HG02938 (cell line): ENCODE measurements around the gene WFDC2.

ENCODE experiments used
- ATAC-seq: cut with Tn5 transposase; IDR thresholded peaks from one replicate; pipeline ENCODE4 v1.9.1; 2021; ENCODE audit warnings: mild to moderate bottlenecking, moderate library complexity; ENCODE audit not compliant: unreplicated experiment

WFDC2 gene

GRCh38 chr20:45489083-45489531 is 19.6 kb downstream of the WFDC2 start:
- ATAC-seq: no peak

- ATAC-seq: no peak
Measured at GRCh38 chr20:45495501-45495941, 26.0 kb downstream of the WFDC2 start.

GRCh38 chr20:45496166-45496565 is 26.6 kb downstream of the WFDC2 start:
- ATAC-seq: no peak

DNA sequence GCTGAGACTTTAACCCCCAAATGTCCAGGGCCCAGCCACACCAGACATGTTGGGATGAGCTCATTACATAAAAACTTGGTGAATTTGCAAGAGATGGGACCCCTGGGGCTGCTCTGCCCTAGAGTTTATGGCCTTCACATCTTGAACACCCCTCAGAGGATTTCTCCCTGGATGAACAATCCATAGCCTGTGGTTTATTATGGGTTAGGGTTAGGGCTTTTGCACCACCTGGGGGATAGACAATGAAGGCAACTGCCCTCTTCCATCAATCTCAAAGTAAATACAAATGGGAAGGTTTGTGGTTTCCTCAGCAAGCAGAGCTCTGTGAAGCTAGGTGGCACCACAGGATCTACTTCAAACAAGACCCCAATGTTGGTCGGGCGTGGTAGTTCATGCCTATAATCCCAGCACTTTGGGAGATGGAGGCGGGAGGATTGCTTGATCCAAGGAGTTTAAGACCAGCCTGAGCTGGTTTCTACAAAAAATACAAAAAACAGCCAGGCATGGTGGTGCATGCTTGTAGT is 28.5 kb downstream of the WFDC2 start:
- no peak for ATAC-seq

GRCh38 chr20:45500022-45500421 is 30.5 kb downstream of the WFDC2 start:
- ATAC-seq: no peak

- no peak for ATAC-seq
Measured at GRCh38 chr20:45501600-45501999, 32.0 kb downstream of the WFDC2 start.

DNA sequence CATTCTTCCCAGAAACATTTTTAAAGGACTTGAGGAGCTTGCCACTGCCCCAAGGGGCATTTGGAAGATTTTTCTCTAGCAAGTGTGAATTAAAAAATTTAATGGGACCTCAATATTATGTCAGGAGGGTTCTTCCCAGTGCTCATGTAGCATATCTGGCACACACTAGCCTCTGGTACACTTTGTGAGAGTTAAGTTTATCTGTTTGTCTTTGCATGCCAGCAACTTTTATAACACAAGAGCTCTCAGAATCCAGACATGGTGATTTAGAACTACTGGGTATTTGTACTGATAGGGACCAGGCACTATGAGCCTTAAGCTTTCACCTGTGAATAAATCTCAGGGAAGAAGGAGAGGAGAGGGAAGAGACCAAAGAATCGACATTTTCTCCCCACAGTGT is 33.0 kb downstream of the WFDC2 start:
- ATAC-seq: no peak

- no peak for ATAC-seq
Measured at GRCh38 chr20:45503403-45503802, 33.9 kb downstream of the WFDC2 start.

GRCh38 chr20:45506398-45506797 is 36.8 kb downstream of the WFDC2 start:
- no peak for ATAC-seq

- no peak for ATAC-seq
Measured at GRCh38 chr20:45507011-45507820, 37.7 kb downstream of the WFDC2 start.

GRCh38 chr20:45508068-45508886 is 38.7 kb downstream of the WFDC2 start:
- ATAC-seq: no peak

DNA sequence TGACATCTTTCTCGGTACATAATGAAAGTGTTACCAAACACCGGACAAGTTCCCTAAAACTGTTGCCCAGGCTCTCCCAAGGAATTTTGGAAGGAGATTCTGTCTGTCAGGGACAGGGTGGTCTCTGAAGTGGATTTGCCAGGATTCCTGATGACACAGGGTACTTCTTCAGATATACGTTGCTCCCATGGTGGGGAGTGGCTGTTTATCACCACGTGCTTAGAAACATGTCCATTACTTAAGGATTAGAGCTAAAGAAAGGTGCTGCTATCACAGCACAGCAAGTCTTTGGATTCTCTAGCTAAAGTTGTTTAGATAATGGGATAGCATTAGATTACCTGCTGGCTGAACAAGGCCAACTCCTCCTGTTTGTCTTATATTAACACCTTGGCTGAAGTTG is 39.5 kb downstream of the WFDC2 start:
- ATAC-seq: no peak

- ATAC-seq: no peak
Measured at GRCh38 chr20:45510242-45510862, 40.8 kb downstream of the WFDC2 start.

DNA sequence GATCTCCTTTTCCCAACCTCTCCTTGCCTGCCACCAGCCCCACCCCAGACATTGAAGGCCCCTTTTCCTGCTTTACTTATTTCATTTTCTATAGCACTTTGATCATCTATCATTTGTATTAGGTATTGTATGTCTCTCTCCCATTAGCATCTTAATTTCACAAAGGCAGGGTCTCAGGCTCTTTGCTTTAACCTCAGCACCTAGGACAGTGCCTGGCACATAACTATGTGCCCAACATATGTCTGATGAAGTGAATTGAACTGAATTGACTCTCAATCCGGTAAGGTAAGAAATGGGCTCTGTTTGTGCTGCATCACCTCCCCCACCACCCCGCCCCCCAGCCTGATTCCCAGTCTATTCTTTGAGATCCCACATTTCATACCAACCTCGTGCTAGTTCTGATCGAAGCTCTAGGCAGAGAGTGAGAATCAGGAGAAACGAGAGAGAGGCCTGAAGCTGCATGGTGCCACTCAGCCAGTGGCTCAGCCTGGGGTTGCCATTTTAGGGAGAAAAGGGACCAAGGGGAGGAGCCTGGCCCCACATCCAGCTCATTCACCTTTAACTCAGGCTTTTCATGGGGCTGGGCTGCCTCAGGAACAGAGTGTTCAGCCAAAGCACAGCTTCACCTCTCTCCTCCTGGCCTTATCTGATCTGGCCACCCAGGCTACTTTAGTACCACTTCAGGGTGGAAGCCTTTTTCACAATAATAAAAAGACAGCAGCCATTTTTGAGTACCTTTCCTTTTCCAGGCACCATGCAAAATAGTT is 45.8 kb downstream of the WFDC2 start, which contains the start of gene SPINT3:
SPINT3 (minus strand) TSS at position 476 of the 767 bp plus-strand sequence; CDS start at position 462, 14 bp downstream.
- no peak for ATAC-seq

DNA sequence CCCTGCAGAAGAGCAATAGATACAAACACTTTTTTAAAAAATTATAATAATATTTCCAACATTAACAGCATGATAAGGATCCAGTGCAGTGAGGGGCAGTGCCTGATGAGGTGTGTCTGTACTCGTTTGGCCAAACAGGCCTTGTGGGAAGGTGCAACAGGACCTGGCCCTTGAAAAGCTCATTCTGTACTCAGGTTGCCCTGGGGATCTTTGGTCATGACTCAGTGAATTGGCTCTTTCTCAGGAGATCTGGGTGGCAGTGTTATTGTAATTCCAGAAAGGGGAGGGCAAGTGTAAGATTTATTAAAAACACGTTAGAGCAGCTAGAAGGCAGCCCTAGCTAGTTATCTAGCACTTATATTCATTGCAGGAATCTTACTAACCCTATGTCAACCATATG is 48.7 kb downstream of the WFDC2 start:
- ATAC-seq: no peak

DNA sequence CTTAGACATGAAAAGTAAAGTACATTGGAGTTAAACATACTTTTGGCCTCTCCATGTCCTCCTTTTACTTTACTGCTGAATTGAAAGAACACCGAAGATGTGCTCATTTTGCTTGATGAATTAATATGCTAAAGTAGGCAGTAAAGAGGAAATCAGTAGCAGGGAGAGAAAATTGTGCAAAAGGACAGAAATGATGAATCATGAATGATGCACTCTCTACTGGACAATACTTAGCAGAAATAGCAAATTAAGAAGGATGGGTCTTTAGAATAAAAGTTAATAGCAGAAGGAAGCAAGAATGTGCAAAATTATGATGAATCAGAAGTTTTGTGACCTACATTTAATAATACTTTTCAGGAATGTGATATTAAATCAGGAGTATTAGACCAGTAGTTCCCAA is 54.3 kb downstream of the WFDC2 start:
- no peak for ATAC-seq

- ATAC-seq: no peak
Measured at GRCh38 chr20:45527294-45527693, 57.7 kb downstream of the WFDC2 start.
